Hepatocyte (in vitro differentiated cells): ENCODE data around the gene UGCG. TPM values are rescaled to one million over a fixed set of nuclear protein-coding genes. Genes with fewer than 3 reads are reported as not detected.

ENCODE experiments used
- DNase-seq: peaks from one replicate; pipeline ENCODE4 v3.0.0-alpha.2; 2016; ENCODE audit warnings: low spot score
- H2AFZ ChIP-seq: fragments of 200-600 bp; sonication (generic); 2 replicates; pipeline ENCODE4 v1.6.0; 2016; ENCODE audit warnings: antibody characterized with exemption, mild to moderate bottlenecking
- H3K27ac ChIP-seq: fragments of 200-600 bp; sonication (generic); 2 replicates; pipeline ENCODE4 v1.5.1; 2016; ENCODE audit warnings: mild to moderate bottlenecking
- H3K27me3 ChIP-seq: fragments of 200-600 bp; sonication (generic); 2 replicates; pipeline ENCODE4 v1.6.1; 2016
- H3K36me3 ChIP-seq: fragments of 200-600 bp; sonication (generic); replicated peaks from 2 replicates; pipeline ENCODE4 v1.5.1; 2016; ENCODE audit warnings: low read depth; ENCODE audit not compliant: insufficient read depth
- H3K4me1 ChIP-seq: fragments of 200-600 bp; sonication (generic); 2 replicates; pipeline ENCODE4 v1.5.1; 2016; ENCODE audit warnings: mild to moderate bottlenecking, moderate library complexity; ENCODE audit not compliant: insufficient read depth
- H3K4me2 ChIP-seq: fragments of 200-600 bp; sonication (generic); 2 replicates; pipeline ENCODE4 v1.6.0; 2016
- H3K4me3 ChIP-seq: fragments of 200-600 bp; sonication (generic); 2 replicates; pipeline ENCODE4 v1.5.1; 2016; ENCODE audit warnings: mild to moderate bottlenecking
- H3K79me2 ChIP-seq: fragments of 200-600 bp; sonication (generic); 2 replicates; pipeline ENCODE4 v1.6.0; 2017; ENCODE audit warnings: mild to moderate bottlenecking
- H3K9me2 ChIP-seq: fragments of 200-600 bp; sonication (generic); replicated peaks from 2 replicates; pipeline ENCODE4 v1.6.0; 2017; ENCODE audit warnings: mild to moderate bottlenecking; ENCODE audit not compliant: insufficient read depth
- H3K9me3 ChIP-seq: fragments of 200-600 bp; sonication (generic); 2 replicates; pipeline ENCODE4 v1.5.1; 2016; ENCODE audit warnings: low read depth, mild to moderate bottlenecking
- H4K20me1 ChIP-seq: fragments of 200-600 bp; sonication (generic); 2 replicates; pipeline ENCODE4 v1.6.0; 2016; ENCODE audit warnings: mild to moderate bottlenecking; ENCODE audit not compliant: insufficient read depth, poor library complexity, severe bottlenecking
- CTCF ChIP-seq: fragments of 200-600 bp; sonication (generic); IDR thresholded peaks from 2 replicates; pipeline ENCODE4 v1.5.1; 2016; ENCODE audit warnings: antibody characterized with exemption, mild to moderate bottlenecking; ENCODE audit not compliant: poor library complexity
- EZH2 ChIP-seq: fragments of 200-600 bp; sonication (generic); IDR thresholded peaks from 2 replicates; pipeline ENCODE4 v1.6.1; 2016; ENCODE audit warnings: antibody characterized with exemption, mild to moderate bottlenecking, borderline replicate concordance
- EZH2phosphoT487 ChIP-seq: fragments of 200-600 bp; sonication (generic); IDR thresholded peaks from one replicate; pipeline ENCODE4 v1.6.1; 2018; ENCODE audit warnings: antibody characterized with exemption, mild to moderate bottlenecking, low read depth, moderate library complexity; ENCODE audit not compliant: unreplicated experiment, severe bottlenecking
- WGBS: methylation state at CpG from one replicate; pipeline ENCODE4 v1.1.6; 2016; ENCODE audit warnings: low lambda C conversion rate; ENCODE audit errors: missing lambda C conversion rate; 5-methylcytosine and 5-hydroxymethylcytosine counted together
- microRNA-seq: library from miRNA; unstranded; fragments of <30 nt; microRNA quantifications from one replicate; pipeline ENCODE4, GENCODE V29; 2017
- polyA plus RNA-seq: library from polyadenylated mRNA; unstranded; fragments of >200 nt; fragmentation: Nextera tagmentation; extraction: Ambion mirVana; gene quantifications from 2 replicates; pipeline ENCODE4 v1.2.1, GENCODE V29; 2016
- small RNA-seq: library from RNA; depleted of rRNA; stranded (forward); fragments of <200 nt; gene quantifications from one replicate; pipeline ENCODE3, GENCODE V24; 2014
- total RNA-seq: library from RNA; depleted of rRNA; stranded (reverse); fragments of >200 nt; gene quantifications from 2 replicates; pipeline ENCODE4 v1.2.3, GENCODE V29; 2014

Gene UGCG
- total and polyA plus RNA-seq, 2 experiments from 2014 or later, result 54.6 to 107 TPM

GRCh38 chr9:111983484-111983908 is 86.9 kb downstream of the UGCG start:
- TF ChIP-seq CTCF (no peak), EZH2 (no peak), EZH2phosphoT487 (no peak)
- no peak for DNase-seq
- Histone ChIP-seq H3K36me3 (no peaks in the 10 kb centered on the region), H4K20me1 (no peaks in the 10 kb centered on the region), H3K27me3 (no peaks in the 10 kb centered on the region), H3K4me3 (no peak overlapping the region), H3K9me3 (no peaks in the 10 kb centered on the region), H3K4me1 (peaks cover 9% of the 10 kb centered on the region), H3K79me2 (no peaks in the 10 kb centered on the region), H3K9me2 (no peaks in the 10 kb centered on the region), H3K27ac (no peak overlapping the region), H2AFZ (no peak overlapping the region), H3K4me2 (no peak overlapping the region)
- 96% methylated on average over 2 of the region's 2 CpGs for WGBS

GRCh38 chr9:111984086-111984802 is 87.6 kb downstream of the UGCG start:
- 89% methylated on average over 5 of the region's 5 CpGs for WGBS
- DNase-seq, result no peak

More at GRCh38 chr9:111984086-111984802, 87.6 kb downstream of the UGCG start:
- Histone ChIP-seq H2AFZ (no peak overlapping the region), H3K79me2 (no peaks in the 10 kb centered on the region), H3K4me1 (peaks cover 7% of the 10 kb centered on the region), H4K20me1 (no peaks in the 10 kb centered on the region), H3K36me3 (no peaks in the 10 kb centered on the region), H3K9me3 (no peaks in the 10 kb centered on the region), H3K4me3 (no peak overlapping the region), H3K27me3 (no peaks in the 10 kb centered on the region), H3K27ac (no peak overlapping the region), H3K4me2 (no peak overlapping the region), H3K9me2 (no peaks in the 10 kb centered on the region)
- TF ChIP-seq EZH2phosphoT487 (no peak), EZH2 (no peak), CTCF (no peak)

Small RNA genes lying within 50 kb of the gene (microRNA-seq; reads per million reads assigned to microRNA genes)
- not detected for gene MIR4668

Small RNA genes lying within 50 kb of the gene (small RNA-seq; reads per million reads assigned to genes)
- not detected for gene MIR4668

Other genes starting within 250 kb of the UGCG start
- 72.6 and 101 TPM in 2 replicates for gene GNG10, start 235.2 kb upstream of the UGCG start, total RNA-seq
- 51.6 and 57.1 TPM in 2 replicates for gene GNG10, start 235.2 kb upstream of the UGCG start, polyA plus RNA-seq
- gene SHOC1, start 101.9 kb upstream of the UGCG start, total RNA-seq, result 0.04 and 0.37 TPM in 2 replicates
- gene SHOC1, start 101.9 kb upstream of the UGCG start, polyA plus RNA-seq, result 0.12 and 0.19 TPM in 2 replicates